GM13977 (cell line): ENCODE data around the gene FRMD4A.

Experiments
- DNase-seq: peaks from one replicate; pipeline ENCODE4 v3.0.0; 2012; ENCODE audit warnings: low spot score
- in situ Hi-C: fragments of 300-500 bp; cut with MboI; formaldehyde crosslinking; loops from one replicate; pipeline ENCODE4 v1.12.0; 2022; ENCODE audit warnings: low sequenced_read_pairs, low pct_unique_long_range_greater_than_20kb, mixed read lengths, inconsistent platforms; ENCODE audit not compliant: unreplicated experiment
- TF ChIP-seq, protein P1 (sequence below): IDR thresholded peaks from 2 replicates; pipeline ENCODE4 v1.5.1; 2012; ENCODE audit warnings: mild to moderate bottlenecking, control low read depth; ENCODE audit not compliant: insufficient read depth; ENCODE audit errors: extremely low read depth, missing control alignments

Gene FRMD4A

DNA sequence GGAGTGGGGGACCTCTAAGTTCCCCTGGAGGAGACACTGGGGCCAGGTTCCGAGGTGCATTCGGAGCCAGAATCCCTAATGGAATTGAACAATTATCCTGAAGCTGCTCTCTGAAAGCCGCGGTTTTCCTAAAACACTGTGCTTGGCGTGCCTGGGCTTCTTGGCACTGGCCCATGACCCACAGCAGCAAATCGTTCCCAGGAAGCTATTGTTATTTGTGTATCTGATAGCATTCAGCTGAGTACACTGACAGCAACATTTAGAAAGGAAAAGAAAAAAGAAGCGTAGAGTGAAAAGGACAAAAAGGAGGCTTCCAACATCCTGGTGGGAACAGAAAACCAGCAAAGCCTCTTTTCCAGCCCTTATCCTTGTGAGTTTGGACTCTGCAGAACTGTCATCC lies 339.8 kb downstream of the FRMD4A start:
- in situ Hi-C loops: no loop called here
- TF ChIP-seq, protein P1, sequence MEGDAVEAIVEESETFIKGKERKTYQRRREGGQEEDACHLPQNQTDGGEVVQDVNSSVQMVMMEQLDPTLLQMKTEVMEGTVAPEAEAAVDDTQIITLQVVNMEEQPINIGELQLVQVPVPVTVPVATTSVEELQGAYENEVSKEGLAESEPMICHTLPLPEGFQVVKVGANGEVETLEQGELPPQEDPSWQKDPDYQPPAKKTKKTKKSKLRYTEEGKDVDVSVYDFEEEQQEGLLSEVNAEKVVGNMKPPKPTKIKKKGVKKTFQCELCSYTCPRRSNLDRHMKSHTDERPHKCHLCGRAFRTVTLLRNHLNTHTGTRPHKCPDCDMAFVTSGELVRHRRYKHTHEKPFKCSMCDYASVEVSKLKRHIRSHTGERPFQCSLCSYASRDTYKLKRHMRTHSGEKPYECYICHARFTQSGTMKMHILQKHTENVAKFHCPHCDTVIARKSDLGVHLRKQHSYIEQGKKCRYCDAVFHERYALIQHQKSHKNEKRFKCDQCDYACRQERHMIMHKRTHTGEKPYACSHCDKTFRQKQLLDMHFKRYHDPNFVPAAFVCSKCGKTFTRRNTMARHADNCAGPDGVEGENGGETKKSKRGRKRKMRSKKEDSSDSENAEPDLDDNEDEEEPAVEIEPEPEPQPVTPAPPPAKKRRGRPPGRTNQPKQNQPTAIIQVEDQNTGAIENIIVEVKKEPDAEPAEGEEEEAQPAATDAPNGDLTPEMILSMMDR: no peak
- no peak for DNase-seq

DNA sequence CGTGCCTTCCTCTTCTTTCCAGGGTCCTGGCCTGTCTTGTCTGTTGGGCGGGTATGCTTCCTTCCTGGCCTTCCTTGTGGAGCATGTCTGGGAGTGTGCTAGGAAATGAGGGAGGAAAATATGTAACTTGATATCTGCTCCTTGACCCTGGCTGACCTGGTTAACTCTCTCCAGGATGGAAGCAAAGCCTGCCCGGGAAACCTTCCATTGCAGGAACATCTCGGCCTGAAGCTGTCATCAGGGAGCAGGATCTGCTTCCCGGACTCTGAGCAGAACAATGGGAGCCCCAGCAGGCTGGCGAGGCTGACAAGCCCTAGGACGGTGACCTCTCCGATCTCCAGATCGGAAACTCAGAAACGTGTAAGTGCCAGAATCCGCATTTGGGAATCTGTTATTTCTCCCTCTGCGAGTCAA lies 340.3 kb downstream of the FRMD4A start:
- no peak for DNase-seq
- in situ Hi-C loops: no loop called here
- TF ChIP-seq, protein P1: no peak

DNA sequence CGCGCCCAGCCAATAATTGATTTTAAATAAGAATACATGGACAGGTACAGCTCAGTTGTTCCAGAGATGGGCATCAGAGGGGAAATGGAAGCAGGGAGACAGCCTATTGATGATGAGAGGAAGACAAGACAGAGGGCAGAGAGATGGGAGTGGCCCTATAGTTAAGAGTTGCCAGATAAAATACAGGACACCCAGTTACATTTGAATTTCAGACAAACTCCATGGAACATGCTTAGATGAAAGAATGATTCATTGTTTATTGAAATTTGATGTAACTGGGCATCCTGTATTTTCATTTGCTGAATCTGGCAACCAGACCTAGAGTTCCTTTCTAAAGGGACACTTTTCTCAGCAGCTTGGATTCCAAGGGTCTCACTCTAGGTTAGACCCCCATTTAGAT lies 341.1 kb downstream of the FRMD4A start:
- DNase-seq: no peak
- TF ChIP-seq, protein P1: no peak
- in situ Hi-C loops: no loop called here

DNA sequence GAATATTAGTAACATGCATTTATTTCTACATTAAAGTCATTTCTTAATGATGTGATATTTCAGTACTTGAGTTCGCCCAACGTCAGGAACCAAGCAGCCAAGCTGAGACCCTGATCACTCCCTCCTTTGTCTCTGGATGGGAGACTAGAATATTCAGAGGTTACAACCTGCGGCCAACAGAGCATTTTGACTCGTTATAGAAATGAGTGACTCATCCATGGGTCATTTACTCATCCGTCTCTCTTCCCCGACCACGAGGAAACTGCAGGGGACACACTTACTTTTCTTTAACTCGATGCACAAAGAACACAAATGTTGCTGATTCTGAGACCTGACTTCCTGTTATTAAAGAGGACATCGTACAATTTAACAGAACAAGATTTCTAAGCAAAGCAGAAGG lies 343.3 kb downstream of the FRMD4A start:
- TF ChIP-seq, protein P1: no peak
- peak; percentile 36 for DNase-seq
- in situ Hi-C loops: no loop called here

DNA sequence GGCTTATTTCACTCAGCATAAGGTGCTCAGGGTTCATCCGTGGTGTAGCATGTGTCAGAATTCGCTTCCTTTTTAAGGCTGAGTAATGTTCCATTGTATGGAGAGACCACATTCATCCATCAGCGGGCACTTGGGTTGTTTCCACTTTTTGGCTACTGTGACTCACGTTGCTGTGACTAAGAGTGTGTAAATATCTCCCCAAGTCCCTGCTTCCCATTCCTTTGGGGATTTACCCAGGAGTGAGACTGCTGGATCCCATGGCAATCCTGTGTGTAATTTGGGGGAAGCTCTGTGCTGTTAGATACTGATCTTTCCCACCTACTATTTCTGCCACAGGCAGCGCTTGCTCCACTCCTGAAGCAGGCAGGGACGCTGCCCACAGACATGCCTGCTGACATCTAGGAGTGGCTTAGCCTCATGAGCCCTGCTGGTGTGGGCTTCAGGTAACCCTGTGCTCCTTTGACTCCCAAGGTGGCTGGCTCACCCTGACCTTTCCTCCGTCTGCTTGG lies 346.0 kb downstream of the FRMD4A start:
- TF ChIP-seq, protein P1: no peak
- no peak for DNase-seq
- in situ Hi-C loops: no loop called here

DNA sequence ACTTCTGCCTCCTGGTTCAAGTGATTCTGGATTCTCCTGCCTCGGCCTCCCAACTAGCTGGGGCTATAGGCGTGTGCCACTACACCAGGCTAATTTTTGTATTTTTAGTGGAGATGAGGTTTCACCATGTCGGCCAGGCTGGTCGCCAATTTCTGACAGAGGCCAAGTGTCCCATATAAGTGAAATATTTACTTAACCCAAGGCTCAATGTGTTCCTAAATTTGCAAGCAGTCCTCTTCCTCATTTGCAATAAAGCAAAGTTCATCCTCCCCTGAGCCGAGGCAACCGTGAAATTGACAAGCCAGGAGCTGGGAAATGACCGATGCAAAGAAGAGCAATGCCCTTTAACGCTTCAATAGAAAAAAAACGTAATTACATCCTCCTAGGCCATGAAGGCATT lies 347.7 kb downstream of the FRMD4A start:
- no peak for DNase-seq
- TF ChIP-seq, protein P1: no peak
- in situ Hi-C loops: no loop called here
